Measurements from ENCODE around the gene USP2.

USP2 gene

GRCh38 chr11:119381181-119381988 lies at the start of gene USP2:
Gene USP2 (minus strand): TSS chr11:119381690. CDS start chr11:119373480, 8,210 bp downstream.
- CTCF ChIA-PET = interaction anchor here (0.8 to 21.7 kb wide), 34 partner anchors 10 to 301 kb away, joined by 3 to 425 read pairs (median 4); partner anchors contain the start of genes C1QTNF5, MFRP, RNF26 and THY1
- POLR2A ChIA-PET = interaction anchor here (0.6 to 0.8 kb wide), 2 partner anchors 36 to 41 kb away, joined by 3 read pairs; partner anchors contain the start of gene THY1
- H3K4me3 ChIP-seq (ENCODE audit: low read depth, low read length) = peak within 1 kb of the TSS; percentile 64

GRCh38 chr11:119427279-119427678 lies 45.8 kb upstream of the USP2 start:
- DNase-seq (ENCODE audit: low read depth, low spot score) = no peak
- no peak for TF ChIP-seq CTCF (IDR thresholded peaks at IDR 0.05; ENCODE audit: insufficient read depth, low read length, missing control alignments)
- ChIA-PET POLR2A (no interaction called here), CTCF (interaction anchor here (1.2 to 1.7 kb wide), 4 partner anchors 51 to 104 kb away, joined by 3 to 5 read pairs (median 4); no protein-coding TSS in a partner anchor)
- H3K4me3 ChIP-seq (ENCODE audit: low read depth, low read length) = no peak overlapping the region

More at GRCh38 chr11:119381181-119381988, at the start of gene USP2:
- TF ChIP-seq CTCF (IDR thresholded peaks at IDR 0.05; ENCODE audit: insufficient read depth, low read length, missing control alignments) = peak; percentile 96
- peak; percentile 63 for DNase-seq (ENCODE audit: low read depth, low spot score)

- DNase-seq (ENCODE audit: low read depth, low spot score) = no peak
- CTCF ChIA-PET = interaction anchor here (0.9 to 1.7 kb wide), 5 partner anchors 11 to 89 kb away, joined by 3 to 5 read pairs (median 4); no protein-coding TSS in a partner anchor
- POLR2A ChIA-PET = no interaction called here
- TF ChIP-seq CTCF (IDR thresholded peaks at IDR 0.05; ENCODE audit: insufficient read depth, low read length, missing control alignments) = no peak
- no peak overlapping the region for H3K4me3 ChIP-seq (ENCODE audit: low read depth, low read length)
Observed at GRCh38 chr11:119426142-119426541, 44.7 kb upstream of the USP2 start.

GRCh38 chr11:119424775-119425174 lies 43.3 kb upstream of the USP2 start:
- ChIA-PET POLR2A (interaction anchor here (3.1 kb wide), 1 partner anchor 8 kb away, joined by 38 read pairs; no protein-coding TSS in a partner anchor), CTCF (interaction anchor here (1.1 to 11.6 kb wide), 5 partner anchors 10 to 103 kb away, joined by 3 to 103 read pairs (median 5); no protein-coding TSS in a partner anchor)
- no peak for TF ChIP-seq CTCF (IDR thresholded peaks at IDR 0.05; ENCODE audit: insufficient read depth, low read length, missing control alignments)
- no peak overlapping the region for H3K4me3 ChIP-seq (ENCODE audit: low read depth, low read length)
- no peak for DNase-seq (ENCODE audit: low read depth, low spot score)

- no peak for DNase-seq (ENCODE audit: low read depth, low spot score)
- TF ChIP-seq CTCF (IDR thresholded peaks at IDR 0.05; ENCODE audit: insufficient read depth, low read length, missing control alignments) = no peak
- CTCF ChIA-PET = interaction anchor here (1.0 to 11.6 kb wide), 6 partner anchors 10 to 103 kb away, joined by 3 to 103 read pairs (median 6); partner anchors contain the start of gene C1QTNF5
- H3K4me3 ChIP-seq (ENCODE audit: low read depth, low read length) = no peak overlapping the region
- POLR2A ChIA-PET = interaction anchor here (3.1 kb wide), 1 partner anchor 8 kb away, joined by 38 read pairs; no protein-coding TSS in a partner anchor
Observed at GRCh38 chr11:119424276-119424675, 42.8 kb upstream of the USP2 start.

Measured in AG04449 (cell line).